Dendritic cell treated with granulocyte-macrophage colony-stimulating factor and Interleukin-4, amounts not matched to agents 40 ng/mL and 50 ng/mL, for 4 days (primary cell): ENCODE results near the gene PCNP.
"Not testable (repeated sequence)": the region's sequence is repeated elsewhere in the genome, so short reads cannot be mapped to it uniquely, and the experiment has no call there.

Experiments used
- H3K27ac Mint-ChIP-seq: one replicate; pipeline ENCODE4 v1.8.0; 2022; ENCODE audit warnings: mild to moderate bottlenecking, mixed read lengths
- H3K27me3 Mint-ChIP-seq: one replicate; pipeline ENCODE4 v1.8.0; 2022; ENCODE audit warnings: mild to moderate bottlenecking, mixed read lengths
- H3K36me3 Mint-ChIP-seq: one replicate; pipeline ENCODE4 v1.8.0; 2022; ENCODE audit warnings: low read depth, mixed read lengths
- H3K4me1 Mint-ChIP-seq: one replicate; pipeline ENCODE4 v1.8.0; 2022; ENCODE audit warnings: low read depth, mixed read lengths
- H3K4me3 Mint-ChIP-seq: one replicate; pipeline ENCODE4 v1.8.0; 2022; ENCODE audit warnings: mild to moderate bottlenecking, moderate library complexity, mixed read lengths
- H3K9me3 Mint-ChIP-seq: one replicate; pipeline ENCODE4 v1.8.0; 2022; ENCODE audit warnings: mixed read lengths
- intact Hi-C: fragments of 100-400 bp; cut with micrococcal nuclease; formaldehyde crosslinking; loops from one replicate; pipeline ENCODE4 v1.15.0; 2022

The PCNP gene, protein sequence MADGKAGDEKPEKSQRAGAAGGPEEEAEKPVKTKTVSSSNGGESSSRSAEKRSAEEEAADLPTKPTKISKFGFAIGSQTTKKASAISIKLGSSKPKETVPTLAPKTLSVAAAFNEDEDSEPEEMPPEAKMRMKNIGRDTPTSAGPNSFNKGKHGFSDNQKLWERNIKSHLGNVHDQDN

DNA sequence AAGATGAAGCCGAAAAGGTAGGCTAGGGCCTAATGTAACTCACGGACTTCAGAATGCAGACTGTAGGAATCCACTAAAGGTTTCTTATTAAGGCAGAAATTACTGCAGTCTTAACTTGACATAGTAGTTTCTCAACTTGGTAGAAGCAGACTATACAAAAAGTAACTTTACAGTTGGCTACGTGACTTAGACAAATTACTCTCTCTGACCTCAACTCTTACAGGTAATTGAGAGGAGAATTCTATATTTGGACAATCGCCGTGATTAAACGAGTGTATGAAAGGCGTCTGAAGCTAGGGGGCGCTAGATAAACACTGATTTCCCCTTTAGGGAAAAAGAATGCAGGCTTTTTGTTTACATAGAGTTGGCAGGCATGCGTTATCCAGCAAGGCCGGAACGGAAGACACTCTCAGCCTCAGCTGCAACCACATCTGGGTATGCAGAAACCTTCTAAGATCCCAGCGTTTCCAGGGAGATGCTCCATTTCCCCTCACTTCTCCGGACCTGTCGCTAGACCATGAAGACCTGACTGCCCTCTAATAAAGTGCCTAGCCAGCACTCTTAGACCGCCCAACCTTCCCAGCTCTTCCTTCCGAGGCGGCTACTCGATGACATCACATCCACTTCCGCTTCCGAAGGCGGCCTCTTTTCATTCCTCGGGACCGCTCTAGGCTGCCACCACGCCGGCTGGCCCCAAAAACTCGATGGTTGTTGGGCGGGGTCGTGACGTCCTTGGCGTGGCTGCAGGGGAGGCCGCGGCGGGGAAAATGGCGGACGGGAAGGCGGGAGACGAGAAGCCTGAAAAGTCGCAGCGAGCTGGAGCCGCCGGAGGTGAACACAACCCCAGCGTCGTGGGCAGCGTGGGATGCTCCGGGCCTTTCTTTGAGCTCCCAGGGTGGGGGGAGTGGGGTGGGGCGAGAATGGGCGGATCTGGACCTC is at the start of gene PCNP:
TSS of gene PCNP (plus strand) at position 732 of the 939 bp plus-strand sequence. CDS start at position 768, 36 bp downstream.
- peaks cover 24% of the 10 kb centered on the region for H3K36me3 Mint-ChIP-seq
- H3K9me3 Mint-ChIP-seq = no peaks in the 10 kb centered on the region
- H3K27ac Mint-ChIP-seq = peak within 1 kb of the TSS; percentile 91
- intact Hi-C loops = loop anchor here (1.0 to 5.0 kb wide), 5 partner anchors 12 to 1171 kb away; partner anchors contain the start of genes LNP1, SENP7, TFG and TOMM70
- H3K4me3 Mint-ChIP-seq = peak within 1 kb of the TSS; percentile 82
- H3K4me1 Mint-ChIP-seq = peaks cover 25% of the 10 kb centered on the region
- H3K27me3 Mint-ChIP-seq = peaks cover 7% of the 10 kb centered on the region

DNA sequence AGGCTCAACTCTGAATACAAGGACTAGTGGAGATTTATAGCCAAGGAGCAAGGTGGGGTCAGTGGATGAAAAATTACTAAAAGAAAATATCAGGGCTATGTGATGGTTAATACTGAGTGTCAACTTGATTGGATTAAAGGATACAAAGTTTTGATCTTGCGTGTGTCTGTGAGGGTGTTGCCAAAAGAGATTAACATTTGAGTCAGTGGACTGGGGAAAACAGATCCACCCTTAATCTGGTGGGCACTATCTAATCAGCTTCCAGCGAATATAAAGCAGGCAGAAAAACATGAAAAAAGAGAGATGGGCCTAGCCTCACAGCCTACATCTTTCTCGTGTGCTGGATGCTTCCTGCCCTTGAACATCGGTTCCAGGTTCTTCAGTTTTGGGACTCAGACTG is 46.5 kb upstream of the PCNP start:
- H3K4me1 Mint-ChIP-seq = no peaks in the 10 kb centered on the region
- no peaks in the 10 kb centered on the region for H3K36me3 Mint-ChIP-seq
- no peaks in the 10 kb centered on the region for H3K27me3 Mint-ChIP-seq
- no peak overlapping the region for H3K27ac Mint-ChIP-seq
- H3K9me3 Mint-ChIP-seq = no peaks in the 10 kb centered on the region
- H3K4me3 Mint-ChIP-seq = no peak overlapping the region
- intact Hi-C loops = no loop called here

DNA sequence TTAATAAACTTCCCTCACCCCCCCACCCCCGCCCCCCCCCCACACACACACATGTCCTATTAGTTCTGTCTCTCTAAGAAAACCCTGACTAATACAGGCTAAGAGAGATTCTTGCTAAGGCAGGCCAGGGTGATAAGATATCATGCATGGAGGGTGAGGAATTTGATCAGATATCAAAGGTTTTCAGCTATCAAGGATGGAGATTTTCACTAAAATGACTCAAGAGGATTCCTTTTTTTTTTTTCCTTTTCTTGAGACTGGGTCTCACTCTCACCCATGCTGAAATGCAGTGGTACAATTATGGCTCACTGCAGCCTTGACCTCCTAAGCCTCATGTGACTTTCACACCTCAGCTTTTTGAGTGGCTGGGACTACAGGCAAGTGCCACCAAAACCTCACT is 46.1 kb upstream of the PCNP start:
- Mint-ChIP-seq H3K4me1 (no peaks in the 10 kb centered on the region), H3K27ac (no peak overlapping the region)
- intact Hi-C loops = no loop called here

DNA sequence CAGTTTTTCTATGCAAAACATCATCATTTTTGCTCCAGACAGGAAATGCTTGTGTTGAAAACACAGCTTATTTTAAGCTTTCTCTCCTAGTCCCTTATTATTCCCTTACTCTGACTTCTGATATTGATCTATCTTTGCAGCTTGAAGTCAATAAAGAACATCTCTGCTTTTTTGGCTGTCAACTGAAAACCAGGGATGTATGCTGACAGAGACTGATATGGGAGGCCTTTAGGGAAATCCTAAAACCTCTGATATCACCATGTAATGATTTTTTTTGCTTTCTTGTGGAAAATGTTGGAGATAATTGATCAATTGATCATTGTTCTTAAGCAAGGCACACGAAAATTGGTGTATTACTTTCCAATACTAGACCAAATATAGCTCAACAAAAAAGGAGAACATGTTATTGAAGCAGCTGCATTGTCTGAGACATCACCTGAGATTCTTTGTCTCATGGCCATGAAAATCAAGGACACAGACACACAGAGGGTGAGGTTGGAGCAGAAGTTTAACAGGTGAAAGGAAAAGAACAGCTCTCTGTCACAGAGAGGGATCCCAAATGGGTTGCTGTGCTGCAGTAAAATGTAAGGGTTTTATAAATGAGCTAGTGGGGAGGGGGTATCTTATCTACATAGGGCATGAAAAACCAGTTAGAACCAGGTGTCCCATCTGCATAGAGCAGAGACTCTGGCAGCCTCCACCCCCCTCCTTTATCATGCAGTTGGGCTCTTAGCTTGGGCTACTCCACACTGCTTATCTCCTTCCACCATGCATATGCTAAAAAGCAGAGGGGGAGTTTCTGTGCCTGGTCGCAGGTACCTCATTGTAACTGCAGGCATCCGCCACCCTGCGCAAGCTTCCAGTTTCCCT is 43.9 kb upstream of the PCNP start:
- H3K36me3 Mint-ChIP-seq = no peaks in the 10 kb centered on the region
- no peak overlapping the region for H3K27ac Mint-ChIP-seq
- no peaks in the 10 kb centered on the region for H3K9me3 Mint-ChIP-seq
- intact Hi-C loops = no loop called here
- no peak overlapping the region for H3K4me3 Mint-ChIP-seq
- H3K4me1 Mint-ChIP-seq = no peaks in the 10 kb centered on the region
- H3K27me3 Mint-ChIP-seq = no peaks in the 10 kb centered on the region

More for the DNA sequence above, 46.1 kb upstream of the PCNP start:
- Mint-ChIP-seq H3K27me3 (no peaks in the 10 kb centered on the region), H3K4me3 (no peak overlapping the region), H3K9me3 (no peaks in the 10 kb centered on the region), H3K36me3 (no peaks in the 10 kb centered on the region)

DNA sequence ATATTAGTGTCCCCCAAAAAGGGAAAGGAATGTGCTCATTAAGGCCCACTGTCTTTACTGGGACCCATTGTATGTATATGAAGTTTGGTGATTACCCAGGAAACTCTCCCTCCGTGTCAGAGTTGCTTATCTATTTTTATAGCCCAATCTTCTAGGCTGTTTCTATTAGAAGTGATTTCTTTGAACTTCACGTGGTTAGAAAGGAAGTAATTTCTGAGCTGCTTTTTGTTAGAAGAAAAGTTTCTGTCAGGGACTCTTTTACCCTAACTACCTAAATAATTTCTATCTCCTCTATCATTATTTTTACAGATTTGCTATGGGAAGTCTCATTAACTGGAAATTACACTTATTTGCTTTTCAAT is 43.3 kb upstream of the PCNP start:
- intact Hi-C loops = no loop called here
- H3K27me3 Mint-ChIP-seq = no peaks in the 10 kb centered on the region
- no peaks in the 10 kb centered on the region for H3K36me3 Mint-ChIP-seq
- no peak overlapping the region for H3K27ac Mint-ChIP-seq
- H3K4me3 Mint-ChIP-seq = no peak overlapping the region
- no peaks in the 10 kb centered on the region for H3K4me1 Mint-ChIP-seq
- no peaks in the 10 kb centered on the region for H3K9me3 Mint-ChIP-seq

DNA sequence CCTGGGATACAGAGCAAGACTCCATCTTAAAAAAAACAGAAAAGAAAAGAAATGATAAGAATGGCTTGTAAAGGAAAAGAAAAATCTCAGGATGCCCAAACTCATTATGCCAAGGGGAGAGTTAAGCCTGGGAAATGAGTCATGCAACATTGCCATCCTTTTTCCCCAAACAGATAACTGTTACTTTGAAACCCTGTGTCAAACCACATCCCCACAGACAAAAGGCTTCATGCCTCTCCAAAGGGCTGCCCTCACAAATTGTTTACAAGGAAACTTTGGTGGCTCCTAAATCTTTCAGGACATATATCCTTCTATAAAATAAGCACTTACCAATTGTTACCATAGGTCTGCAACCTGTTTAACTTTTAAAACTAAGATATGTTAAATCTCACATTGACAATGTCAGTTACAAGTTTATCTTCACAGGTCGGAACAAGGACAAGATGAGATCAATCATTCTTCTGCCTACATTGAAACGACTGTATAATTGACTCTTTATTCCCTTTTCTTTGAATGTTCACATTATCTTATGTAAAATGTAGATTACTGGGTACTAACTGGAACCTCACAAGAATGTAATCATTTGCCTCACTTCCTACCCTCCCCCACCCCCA is 42.4 kb upstream of the PCNP start:
- intact Hi-C loops = no loop called here
- Mint-ChIP-seq H3K4me3 (no peak overlapping the region), H3K27me3 (no peaks in the 10 kb centered on the region), H3K4me1 (no peaks in the 10 kb centered on the region), H3K36me3 (no peaks in the 10 kb centered on the region), H3K27ac (no peak overlapping the region), H3K9me3 (no peaks in the 10 kb centered on the region)

DNA sequence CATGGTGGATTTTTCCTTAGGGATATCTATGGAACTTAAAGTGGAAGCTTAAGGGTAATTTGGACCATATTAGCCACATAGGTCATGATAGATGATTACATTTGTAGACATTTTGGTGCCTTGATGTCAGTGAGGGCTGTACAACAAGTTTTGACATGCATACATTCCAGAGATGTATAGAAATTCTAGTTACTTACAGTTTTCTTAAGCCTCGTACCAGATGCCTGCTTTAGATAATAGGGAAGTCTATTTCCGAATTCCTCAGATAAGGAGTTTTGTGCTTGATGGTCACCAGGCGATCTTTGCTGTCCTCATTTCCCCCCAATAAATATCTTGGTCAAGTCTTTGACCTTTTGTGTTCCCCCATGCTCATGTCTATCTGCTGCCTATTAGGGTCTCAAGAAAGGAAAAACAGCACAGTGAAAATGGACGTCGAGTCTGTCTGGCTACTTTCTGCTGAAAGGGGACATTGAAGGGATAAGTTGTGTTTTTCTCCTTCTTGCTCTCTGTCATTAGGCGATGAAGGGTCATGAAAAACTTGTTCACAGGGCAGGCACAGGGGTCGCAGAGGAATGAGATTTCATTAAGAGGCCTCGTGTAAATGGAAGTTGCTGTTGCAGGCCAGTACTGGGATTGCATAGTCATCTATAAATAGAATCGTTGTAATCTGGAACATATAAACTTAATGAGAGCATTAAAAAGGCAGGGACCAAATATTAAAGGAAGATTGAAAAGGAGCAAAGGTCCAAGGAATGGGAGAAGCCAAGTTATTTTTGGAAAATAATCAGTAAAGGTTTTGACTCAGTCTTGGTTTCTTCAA is 41.0 kb upstream of the PCNP start:
- no peaks in the 10 kb centered on the region for H3K36me3 Mint-ChIP-seq
- H3K9me3 Mint-ChIP-seq = no peaks in the 10 kb centered on the region
- H3K27ac Mint-ChIP-seq = no peak overlapping the region
- no peak overlapping the region for H3K4me3 Mint-ChIP-seq
- H3K4me1 Mint-ChIP-seq = peaks cover 5% of the 10 kb centered on the region
- no peaks in the 10 kb centered on the region for H3K27me3 Mint-ChIP-seq
- intact Hi-C loops = no loop called here

DNA sequence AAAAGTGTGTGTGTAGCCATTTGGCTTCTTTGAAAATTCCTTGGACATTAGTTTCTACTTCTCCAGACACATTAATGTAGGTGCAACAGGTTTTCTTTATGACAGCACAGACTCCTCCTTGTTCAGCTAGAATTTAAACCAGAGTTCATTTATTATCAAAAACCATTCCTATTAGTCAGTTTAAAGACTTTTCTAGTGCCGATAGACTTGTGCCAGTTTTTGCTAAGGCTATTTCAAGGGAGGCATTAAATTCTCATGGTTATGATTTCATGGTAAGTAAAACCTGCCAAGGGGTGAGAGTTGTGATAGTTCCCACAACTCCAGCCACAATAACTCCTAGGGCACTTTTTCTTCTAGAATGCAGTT is 40.4 kb upstream of the PCNP start:
- no peaks in the 10 kb centered on the region for H3K27me3 Mint-ChIP-seq
- H3K36me3 Mint-ChIP-seq = no peaks in the 10 kb centered on the region
- no peak overlapping the region for H3K27ac Mint-ChIP-seq
- intact Hi-C loops = no loop called here
- H3K4me3 Mint-ChIP-seq = no peak overlapping the region
- no peaks in the 10 kb centered on the region for H3K9me3 Mint-ChIP-seq
- peaks cover 5% of the 10 kb centered on the region for H3K4me1 Mint-ChIP-seq

DNA sequence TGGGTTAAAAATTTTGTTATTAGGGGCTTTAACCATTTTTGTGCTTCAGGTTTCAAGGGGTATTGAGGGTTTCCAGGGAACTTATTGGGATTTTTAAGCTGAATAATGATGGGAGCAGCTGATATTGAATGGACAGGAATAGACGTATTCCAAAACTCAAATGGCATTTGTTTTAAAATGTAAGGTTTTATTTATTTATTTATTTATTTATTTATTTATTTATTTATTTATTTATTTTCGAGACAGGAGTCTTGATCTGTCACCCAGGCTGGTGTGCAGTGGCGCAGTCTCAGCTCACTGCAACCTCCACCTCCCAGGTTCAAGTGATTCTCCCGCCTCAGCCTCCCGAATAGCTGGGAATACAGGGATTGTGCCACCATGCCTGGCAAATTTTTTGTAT is 38.8 kb upstream of the PCNP start:
- intact Hi-C loops = no loop called here
- no peaks in the 10 kb centered on the region for H3K27me3 Mint-ChIP-seq
- H3K4me3 Mint-ChIP-seq = no peak overlapping the region
- H3K9me3 Mint-ChIP-seq = no peaks in the 10 kb centered on the region
- no peak overlapping the region for H3K27ac Mint-ChIP-seq
- H3K4me1 Mint-ChIP-seq = peaks cover 5% of the 10 kb centered on the region
- no peaks in the 10 kb centered on the region for H3K36me3 Mint-ChIP-seq

DNA sequence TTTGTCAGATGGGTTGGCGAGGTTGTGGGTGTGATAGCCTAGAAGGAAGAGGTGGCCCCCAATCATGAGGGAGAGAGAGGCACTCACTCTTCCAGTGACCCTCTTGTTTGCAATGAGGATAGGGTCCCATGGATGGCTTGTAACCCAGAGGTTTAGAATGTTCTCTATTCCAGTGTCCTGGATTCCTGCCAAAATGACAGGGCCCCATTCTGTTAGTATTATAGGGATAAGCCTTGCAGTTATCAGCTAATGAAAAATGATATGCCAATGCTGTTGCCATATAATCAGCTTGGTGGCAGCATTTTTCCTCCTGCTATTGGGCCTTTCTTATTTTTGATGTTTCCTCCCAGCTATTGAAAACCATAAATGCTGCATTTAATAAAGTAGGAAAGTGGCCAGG is 37.7 kb upstream of the PCNP start:
- Mint-ChIP-seq H3K9me3 (no peaks in the 10 kb centered on the region), H3K27ac (no peak overlapping the region), H3K4me1 (peaks cover 5% of the 10 kb centered on the region), H3K36me3 (no peaks in the 10 kb centered on the region), H3K27me3 (no peaks in the 10 kb centered on the region), H3K4me3 (no peak overlapping the region)
- intact Hi-C loops = no loop called here

DNA sequence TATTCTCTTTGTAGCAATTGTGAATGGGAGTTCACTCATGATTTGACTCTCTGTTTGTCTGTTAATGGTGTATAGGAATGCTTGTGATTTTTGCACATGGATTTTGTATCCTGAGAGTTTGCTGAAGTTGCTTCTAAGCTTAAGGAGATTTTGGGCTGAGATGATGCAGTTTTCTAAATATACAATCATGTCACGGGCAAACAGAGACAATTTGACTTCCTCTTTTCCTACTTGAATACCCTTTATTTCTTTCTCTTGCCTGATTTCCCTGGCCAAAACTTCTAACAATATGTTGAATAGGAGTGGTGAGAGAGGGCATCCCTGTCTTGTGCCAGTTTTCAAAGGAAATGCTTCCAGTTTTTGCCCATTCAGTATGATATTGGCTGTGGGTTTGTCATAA is 37.0 kb upstream of the PCNP start:
- H3K27me3 Mint-ChIP-seq, H3K9me3 Mint-ChIP-seq, H3K4me3 Mint-ChIP-seq, intact Hi-C loops, H3K4me1 Mint-ChIP-seq, H3K27ac Mint-ChIP-seq, H3K36me3 Mint-ChIP-seq: not testable (repeated sequence)

DNA sequence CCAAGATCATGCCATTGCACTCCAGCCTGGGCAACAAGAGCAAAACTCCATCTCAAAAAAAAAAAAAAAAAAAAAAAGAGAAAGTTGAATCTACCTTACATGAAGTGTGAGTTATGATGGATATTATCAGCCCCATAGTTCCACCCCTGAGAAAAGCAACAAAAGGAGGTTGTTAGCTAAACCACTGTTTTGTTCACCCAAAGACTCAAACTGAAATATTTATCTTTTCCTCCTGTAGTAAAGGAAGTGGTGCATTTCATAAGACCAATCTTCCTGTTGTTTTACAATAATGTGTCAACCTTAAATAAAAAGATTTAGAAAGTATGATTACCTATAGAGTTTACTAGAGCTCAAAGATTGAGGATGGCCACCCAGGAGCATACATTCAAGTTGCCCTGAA is 31.0 kb upstream of the PCNP start:
- no peaks in the 10 kb centered on the region for H3K27me3 Mint-ChIP-seq
- intact Hi-C loops = no loop called here
- no peak overlapping the region for H3K4me3 Mint-ChIP-seq
- H3K27ac Mint-ChIP-seq = no peak overlapping the region
- H3K36me3 Mint-ChIP-seq = no peaks in the 10 kb centered on the region
- no peaks in the 10 kb centered on the region for H3K4me1 Mint-ChIP-seq
- no peaks in the 10 kb centered on the region for H3K9me3 Mint-ChIP-seq

DNA sequence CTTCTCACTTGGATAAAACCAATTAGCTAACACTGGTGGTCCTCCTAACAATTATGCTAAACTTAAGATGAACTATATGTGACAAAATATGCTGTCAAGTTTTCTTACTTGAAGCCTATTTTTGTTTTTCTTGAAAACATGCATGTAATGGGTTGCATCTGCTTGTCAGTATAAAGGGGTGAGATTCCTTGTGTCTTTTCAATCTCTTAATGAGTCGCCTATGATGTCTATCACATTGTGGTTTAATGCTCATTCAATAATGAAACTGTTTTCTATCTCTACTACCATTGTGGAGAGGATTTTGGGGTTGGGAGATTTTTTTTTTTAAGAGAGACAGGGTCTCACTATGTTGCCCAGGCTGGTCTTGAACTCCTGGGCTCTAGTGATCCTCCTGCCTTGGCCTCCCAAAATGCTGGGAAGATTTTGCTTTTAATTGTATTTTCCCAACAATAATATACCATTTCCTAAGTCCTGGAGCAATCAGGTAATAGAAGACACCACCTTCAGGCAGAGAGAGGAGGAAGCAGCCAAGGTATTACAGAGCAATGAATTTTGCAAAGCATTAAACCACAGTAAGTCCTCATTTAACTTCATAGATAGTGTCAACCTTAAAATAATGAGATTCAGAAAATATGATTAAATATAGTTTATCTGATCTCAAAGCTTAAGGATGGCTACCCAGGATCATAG is 29.7 kb upstream of the PCNP start:
- no peaks in the 10 kb centered on the region for H3K4me1 Mint-ChIP-seq
- H3K27ac Mint-ChIP-seq = no peak overlapping the region
- H3K27me3 Mint-ChIP-seq = no peaks in the 10 kb centered on the region
- intact Hi-C loops = no loop called here
- no peaks in the 10 kb centered on the region for H3K36me3 Mint-ChIP-seq
- H3K9me3 Mint-ChIP-seq = no peaks in the 10 kb centered on the region
- H3K4me3 Mint-ChIP-seq = no peak overlapping the region
